ENCODE results near the gene USP54.
A peak's percentile ranks its signal among the peaks of the same experiment; 100 is the strongest.
"Not testable (repeated sequence)": the region's sequence is repeated elsewhere in the genome, so short reads cannot be mapped to it uniquely, and the experiment has no call there.

Gene USP54

DNA sequence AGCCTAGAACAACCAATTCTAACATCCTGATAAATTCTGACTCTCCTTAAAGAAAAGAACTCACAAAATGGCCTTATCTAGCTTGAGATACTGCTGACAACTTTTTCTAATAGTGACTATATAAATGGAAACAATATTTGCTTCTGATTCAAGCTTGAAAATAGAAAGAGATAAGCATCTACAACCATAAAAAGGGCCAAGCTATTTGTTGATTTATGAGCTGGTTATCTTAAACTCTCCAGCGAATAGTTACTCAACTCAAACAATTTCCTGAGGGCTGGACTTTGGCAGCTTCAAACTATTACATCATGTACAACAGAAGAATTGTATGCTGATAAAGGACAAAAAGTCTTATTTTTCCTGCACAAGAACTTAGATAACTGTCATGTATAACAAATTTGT, 4.6 kb downstream of the USP54 start:
- no peak for DNase-seq

DNA sequence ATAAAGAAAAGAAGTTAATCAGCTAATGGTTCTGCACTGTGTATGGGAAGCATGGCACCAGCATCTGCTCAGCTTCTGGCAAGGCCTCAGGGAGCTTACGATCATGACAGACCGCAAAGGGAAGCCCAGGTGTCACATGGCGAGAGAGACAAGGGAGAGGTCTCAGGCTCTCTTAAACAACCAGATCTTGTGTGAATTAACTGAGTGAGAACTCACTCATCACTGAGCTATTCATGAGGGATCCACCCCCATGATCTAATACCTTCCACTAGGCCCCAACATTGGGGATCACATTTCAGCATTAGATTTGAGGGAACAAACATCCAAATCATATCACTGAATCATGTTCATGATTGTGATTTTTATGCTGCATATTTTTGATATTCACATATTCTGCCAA, 5.8 kb downstream of the USP54 start:
- DNase-seq = no peak

DNA sequence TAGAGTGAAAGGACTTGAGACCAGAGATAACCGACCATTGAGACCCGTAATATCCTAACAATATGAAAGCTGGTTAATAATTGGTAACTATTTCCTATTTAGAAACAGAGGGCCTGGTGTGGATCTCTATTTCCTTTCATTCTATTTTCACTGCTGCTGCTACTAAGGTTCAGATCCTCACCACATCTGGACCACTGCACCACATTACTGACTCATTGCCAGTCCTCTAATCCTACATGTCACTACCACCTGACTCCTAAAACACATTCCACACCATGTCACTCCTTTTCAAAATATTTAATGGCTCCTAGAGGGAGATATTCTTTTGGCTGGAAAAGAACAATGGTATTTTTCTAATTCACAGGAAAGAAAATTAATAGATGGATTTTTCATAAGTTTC, 6.4 kb downstream of the USP54 start:
- no peak for DNase-seq

DNA sequence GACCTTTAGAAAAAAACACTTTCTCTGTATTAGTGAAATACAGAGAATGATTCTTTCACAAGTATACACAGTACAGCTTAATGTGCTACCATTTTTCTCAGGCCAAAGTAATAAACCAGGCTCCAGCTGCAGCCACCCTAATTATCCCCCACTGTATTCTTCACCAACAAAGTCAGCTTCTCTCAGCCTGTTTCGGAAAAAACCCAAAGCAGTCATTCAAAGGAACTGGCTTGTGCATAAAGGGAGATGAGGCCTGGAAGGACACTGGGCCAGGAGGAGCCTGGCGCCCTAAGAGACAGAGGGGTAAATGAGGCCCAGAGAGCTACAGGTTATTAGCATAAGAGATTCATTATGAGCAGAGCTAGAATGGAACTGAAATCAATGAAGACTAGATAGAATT, 9.2 kb downstream of the USP54 start:
- no peak for DNase-seq

DNA sequence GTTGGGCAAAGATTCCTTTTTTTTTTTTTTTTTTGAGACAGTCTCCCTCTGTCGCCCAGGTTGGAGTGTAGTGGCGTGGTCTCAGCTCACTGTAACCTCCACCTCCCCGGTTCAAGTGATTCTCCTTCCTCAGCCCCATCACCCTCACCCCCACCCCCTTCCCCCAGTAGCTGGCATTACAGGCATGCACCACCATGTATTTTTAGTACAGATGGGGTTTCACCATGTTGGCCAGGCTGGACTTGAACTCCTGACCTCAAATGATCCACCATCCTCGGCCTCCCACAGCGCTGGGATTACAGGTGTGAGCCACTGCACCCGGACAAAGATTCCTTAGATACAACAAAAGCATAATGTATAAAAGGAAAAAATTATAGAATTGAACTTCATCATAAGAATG, 12.2 kb downstream of the USP54 start:
- DNase-seq = not testable (repeated sequence)

DNA sequence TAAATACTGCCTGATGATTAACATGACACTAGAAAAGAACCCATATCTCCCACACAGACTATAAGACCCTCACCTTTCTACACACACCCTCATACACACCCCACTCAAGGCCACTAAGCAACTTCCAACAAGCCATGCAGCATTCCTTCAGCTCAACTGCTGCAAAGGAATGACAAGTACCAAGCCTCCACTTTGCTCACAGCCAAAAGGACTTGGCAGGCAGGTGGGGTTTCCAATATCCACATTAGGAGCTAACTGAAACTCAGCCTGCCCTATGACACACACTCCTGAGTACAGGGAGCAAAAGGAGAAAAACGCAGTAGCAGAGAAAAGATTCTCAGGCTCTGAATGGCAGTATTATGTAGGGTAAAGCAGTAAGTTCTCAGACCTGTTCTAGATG, 13.4 kb downstream of the USP54 start:
- DNase-seq = no peak

DNA sequence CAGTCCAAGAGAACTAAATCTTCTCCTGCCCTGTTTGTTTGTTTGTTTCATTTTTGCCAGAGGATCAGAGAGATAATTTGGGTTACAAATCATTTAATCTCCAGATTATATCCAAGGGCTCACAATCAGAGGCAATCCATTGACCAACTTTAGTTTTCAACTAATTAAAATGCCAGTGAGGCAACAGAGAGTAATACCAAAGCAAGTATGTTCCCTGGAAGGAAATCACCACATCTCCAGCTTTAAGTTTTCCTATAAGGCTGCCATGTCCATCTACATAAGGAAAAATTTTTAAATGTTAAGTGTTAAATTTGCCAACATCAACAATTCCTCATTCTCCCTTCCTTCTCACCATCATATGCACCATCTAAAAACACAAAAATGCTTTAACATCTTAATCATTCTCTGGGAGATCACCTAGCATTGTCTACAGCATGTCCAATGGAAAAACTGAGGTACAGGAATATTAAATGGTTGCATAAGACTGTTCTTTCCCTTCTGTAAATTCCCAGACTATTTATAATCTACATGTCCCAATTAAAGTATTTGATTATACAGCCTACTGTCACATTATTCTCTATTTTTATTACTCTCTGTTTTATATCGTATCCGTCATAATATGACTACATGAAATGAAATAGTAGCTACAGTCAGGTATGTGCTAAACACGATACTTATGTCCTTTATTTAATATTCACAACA, 14.1 kb downstream of the USP54 start:
- no peak for DNase-seq

DNA sequence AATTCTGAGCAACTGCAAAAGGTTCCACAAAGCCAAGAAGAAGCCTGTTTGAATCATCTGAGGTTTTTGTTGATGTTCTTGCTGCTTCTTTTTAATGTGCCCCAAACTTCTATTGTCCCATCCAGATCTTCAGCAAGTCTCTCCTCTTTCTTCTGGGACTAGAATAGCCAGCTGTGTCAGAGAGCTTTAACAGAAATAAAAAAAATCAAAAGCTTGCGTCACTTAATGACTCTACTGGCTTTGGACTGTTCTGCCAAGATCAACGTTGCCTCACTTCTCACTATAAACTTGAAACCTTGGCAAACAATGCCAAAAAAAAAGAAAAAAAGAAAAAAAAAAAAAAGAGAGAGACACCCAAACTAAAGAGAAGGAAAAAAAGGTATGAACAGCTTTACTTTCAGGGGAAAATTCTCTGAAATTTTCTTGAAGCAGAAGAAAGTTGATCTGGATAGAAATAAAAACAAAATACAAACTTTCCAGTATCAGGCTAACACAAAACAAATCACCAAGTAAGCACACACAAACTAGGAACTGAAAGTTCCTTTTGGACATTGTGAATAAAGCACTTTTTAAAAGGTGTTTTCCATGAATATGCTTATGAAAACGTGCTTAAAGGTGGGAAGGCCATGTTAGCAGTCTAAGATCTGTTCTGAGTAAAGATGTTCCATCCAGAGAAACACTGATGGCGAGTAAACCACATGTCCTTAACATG, 14.8 kb downstream of the USP54 start:
- no peak for DNase-seq

DNA sequence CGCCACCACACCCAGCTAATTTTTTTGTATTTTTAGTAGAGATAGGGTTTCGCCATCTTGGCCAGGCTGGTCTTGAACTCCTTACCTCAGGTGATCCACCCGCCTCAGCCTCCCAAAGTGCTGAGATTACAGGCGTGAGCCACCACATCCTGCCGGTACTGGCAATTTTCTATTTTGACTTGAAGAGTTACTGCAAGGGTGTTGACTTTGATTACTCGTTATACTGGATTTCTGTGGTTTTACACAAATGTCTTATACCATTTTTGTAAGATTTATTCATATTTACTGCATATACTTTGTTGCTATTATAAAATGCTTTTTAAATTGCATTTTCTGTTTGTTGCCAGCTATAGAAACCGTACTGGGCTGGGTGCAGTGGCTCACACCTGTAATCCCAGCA, 24.1 kb downstream of the USP54 start:
- not testable (repeated sequence) for DNase-seq

DNA sequence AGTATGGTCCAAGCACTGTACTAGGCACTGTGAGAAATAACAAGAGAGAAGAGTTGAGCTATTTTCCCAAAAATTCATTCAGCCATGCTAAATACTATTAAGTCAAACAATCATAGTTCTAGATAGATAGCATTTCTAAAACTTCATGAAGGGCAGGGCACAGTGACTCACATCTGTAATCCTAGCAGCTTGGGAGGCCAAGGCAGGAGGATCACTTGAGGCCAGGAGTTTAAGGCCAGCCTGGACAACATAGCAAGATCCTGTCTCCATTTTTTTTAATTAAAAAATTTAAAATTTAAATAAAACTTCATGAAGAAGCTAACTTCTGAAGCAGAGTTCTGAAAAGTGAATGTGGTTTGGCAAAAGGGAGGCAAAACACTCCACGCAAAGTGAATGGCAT, 29.9 kb downstream of the USP54 start:
- no peak for DNase-seq

DNA sequence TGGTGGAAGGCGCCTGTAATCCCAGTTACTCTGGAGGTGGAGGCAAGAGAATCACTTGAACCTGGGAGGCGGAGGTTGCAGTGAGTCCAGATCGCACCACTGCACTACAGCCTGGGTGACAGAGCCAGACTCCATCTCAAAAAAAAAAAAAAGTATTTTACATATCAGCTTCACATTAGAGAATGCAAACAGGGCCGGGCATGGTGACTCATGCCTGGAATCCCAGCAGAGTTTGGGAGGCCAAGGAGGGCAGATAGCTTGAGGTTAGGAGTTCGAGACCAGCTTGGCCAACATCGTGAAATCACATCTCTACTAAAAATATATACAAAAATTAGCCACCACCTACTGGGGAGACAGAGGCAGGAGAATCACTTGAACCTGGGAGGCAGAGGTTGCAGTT, 31.6 kb downstream of the USP54 start:
- no peak for DNase-seq

DNA sequence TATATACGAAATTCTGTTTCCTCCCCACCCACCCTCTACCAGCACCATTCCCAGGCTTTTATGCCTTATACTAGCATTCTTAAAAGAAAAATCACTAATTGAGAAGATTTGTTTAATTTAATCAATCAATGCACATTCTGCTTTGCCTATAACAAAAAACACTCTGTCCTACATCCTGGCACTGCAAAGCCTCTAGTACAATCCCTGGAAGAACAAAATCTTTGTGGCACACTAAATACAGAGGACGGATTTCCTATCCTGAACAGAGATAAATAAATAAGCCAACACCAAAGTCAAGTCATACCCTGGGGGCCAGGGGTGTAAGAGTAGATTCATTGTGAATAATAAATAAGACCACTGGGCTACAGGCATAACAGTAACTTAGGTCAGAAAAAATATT, 34.3 kb downstream of the USP54 start:
- no peak for DNase-seq

DNA sequence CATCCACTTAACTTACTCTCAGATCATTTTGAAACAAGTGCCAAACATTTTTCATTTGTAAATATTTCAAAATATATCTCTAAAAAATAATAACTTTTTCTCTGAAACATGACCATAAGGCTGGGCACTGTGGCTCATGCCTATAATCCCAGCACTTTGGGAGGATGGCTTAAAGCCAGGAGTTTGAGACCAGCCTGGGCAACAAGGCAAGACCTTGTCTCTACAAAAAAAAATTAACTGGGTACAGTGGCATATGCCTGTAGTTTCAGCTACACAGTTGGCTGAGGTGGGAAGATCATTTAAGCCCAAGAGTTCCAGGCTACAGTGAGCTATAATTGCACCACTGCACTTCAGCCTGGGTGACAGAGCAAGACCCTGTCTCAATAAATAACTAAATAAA, 36.4 kb downstream of the USP54 start:
- DNase-seq = no peak

DNA sequence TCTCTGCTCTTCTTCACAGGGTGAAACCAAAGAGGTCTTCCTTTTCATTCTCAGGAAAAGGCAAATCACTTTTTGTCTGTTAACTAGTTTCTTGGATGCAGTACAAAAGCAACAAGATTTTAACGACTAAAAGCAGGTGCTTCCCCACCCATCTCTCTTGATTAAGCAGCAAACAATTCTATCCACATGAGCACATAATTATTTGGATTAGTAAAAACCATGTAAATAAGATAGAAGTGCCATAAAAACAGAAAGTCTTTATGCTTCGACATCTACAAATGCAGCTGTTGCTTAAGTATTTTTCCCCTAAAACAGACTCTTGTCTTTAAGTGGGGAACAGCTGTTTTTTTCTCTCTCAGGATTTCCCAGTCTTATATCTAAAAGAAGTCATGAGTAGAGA, 37.4 kb downstream of the USP54 start:
- DNase-seq = no peak

DNA sequence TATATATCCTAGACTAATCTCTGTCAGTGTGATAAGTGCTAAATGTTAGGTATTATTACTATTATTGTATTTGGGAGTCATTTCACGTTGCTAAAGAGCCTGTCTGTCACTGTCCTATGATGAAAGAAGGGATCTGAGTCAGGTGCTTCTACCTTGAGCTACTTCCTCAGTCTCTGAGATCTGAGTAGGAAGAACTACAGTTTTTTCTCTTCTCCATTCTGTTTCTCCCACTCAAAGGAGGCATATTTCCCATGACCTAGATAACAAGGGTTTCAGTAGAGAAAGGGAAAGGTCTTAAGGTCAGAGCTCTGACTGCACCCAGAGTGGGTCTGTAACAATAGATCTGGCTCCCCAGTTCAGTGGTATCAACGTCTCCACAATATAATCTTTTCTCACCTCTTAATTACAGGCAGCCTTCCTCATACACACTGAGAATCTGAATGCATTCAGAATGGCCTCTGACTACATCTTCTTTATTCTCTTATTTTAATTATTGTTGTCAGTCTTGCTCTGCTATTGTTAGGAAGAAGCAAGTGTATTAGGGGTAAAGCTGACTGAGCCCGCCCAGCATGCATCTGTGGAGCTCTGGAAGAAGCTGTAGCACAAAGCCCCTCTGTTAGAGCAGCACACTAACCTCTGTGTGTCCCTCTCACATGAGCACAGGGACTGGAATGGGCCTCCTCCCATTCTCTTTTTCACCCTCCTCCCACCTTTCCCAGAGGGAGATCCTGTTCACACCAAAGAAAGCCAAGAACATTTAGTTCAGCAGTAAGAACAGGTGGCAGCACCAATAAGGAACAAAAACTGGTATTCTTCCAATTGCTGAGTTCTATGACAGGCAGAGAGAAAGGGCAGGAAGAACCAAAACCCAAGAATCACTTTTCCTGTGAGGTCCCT, 38.1 kb downstream of the USP54 start:
- DNase-seq = no peak

DNA sequence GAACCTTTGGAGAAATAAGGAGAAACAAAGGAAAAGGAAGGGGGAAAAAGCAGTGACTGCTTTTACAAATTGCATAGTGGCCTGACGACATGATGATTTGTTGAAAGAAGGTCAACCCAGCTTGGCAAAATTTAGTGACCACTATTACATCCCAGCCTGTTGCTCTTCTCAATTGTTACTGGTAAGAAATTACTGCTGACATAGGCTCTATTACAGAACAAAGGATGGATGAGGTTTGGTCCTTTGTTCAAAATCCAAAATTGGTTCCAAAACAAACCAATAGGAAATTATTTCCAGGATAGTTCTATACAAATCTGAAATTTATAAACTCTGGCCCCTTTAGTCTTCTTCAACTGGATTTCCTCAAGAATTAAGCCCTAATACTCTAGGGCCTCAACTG, 39.6 kb downstream of the USP54 start:
- no peak for DNase-seq

DNA sequence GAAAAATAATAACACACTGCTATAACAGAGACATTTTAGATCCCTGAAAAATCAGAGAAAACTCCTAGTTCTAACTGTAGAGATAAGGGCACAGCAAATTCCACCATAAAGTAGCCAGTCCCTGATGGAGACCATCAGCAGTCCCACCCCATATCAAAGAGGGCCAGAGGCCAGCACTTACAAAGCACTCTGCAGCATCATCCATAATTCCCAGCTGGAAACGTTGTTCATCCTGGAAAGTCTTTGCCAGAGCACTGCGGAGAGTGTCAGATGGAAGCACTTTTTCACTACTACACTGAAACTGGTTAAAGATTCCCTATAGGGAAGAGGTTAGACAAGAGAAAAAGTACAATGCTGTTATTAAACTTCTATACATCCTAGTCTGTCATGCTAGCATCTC, 45.8 kb downstream of the USP54 start:
- no peak for DNase-seq

DNA sequence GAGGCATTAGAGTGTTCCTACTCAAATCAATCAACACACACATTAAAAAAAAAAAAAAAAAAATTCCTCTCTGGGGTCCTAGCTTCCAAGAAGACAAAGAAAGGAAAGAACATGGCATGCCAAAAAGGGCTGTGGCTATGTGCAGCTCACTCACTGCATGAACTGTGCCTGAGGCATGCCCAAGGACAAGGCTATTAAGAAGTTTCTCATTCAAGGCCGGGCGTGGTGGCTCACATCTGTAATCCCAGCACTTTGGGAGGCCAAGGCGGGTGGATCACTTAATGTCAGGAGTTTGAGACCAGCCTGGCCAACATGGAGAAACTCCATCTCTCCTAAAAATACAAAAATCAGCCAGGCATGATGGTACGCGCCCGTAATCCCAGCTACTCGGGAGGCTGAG, 53.4 kb downstream of the USP54 start:
- no peak for DNase-seq

DNA sequence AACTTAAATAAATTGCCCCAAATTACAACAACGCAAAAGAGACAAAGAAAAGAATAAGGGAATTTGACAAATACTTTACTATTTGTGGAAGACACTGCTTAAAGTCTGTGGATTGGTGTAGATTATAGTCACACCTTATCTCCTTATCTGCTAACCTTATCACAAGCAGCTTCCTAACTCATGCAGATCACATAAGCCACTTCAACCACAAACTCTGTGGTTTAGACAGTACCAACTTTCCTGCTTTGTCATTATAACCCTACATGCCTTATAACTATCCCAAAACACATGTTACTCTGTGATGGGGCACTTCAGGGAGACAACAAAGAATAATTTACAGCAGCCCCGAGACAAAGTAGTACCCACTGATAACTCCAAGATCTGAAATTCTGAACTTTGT, 53.9 kb downstream of the USP54 start:
- no peak for DNase-seq

DNA sequence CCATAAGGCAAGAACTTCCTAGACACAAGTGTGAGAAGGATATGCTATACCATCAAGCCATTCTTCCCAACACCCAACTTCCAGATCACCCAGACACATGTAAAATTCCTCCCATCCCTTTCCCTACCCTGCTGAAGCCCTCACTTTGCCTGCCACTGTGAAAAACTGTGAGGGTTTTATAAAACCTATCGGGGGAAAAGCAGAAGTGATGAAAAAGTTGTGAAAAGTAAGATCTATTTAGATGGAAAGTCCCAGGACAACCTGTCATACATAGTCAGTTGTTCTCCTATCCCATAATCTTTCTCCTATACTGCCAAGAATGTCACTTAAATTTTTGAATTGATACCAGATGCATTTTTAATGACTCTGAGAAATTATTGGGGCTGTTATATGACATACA, 56.3 kb downstream of the USP54 start:
- DNase-seq = no peak

DNA sequence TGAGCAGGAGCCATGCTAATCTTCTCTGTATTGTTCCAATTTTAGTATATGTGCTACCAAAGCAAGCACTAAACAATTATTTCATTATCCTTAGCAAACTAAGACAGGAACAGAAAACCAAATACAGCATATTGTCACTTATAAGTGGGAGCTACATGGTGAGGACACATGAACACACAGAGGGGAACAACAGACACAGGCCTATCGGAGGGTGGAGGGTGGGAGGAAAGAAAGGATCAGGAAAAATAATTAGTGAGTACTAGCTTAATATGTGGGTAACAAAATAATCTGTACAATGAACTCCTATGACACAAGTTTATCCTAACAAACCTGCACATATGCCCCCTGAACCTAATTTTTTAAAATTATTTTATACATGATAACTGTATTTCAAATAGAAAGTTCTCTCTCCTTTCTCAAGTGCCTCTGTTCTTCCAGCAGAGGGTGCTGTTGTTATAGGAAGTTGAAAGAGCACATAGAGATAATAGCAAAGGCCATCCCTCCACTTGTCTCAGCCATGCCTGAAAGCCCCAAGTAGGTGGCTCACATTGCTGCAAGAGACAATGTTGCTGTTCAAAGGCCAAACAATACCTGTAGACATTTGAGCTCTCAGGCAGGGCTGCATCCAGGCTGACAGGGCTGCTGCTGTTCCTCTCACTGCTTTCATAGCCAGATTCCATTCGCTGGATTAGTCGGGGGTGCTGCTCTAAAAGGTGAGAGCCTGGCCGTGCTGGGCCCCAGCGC, 61.9 kb downstream of the USP54 start:
- peak; percentile 29 for DNase-seq

DNA sequence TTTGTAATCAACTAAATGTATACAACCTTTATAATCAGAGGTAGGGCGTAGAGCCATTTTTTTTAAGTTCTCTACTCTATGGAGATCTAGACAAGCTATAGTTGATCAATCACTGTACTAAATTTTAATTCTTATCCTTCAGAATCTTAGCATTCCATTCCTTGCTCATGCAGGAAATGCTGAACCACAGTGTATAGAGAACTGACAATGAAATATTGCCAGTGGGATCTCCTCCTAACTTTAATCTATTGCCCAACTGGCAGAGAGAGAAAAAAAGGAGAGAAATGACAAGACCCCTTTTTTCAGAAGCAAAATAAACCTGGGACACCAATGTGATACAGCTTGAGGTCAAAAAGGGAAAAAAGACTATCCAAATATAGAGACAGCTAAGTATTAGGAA, 68.9 kb downstream of the USP54 start:
- DNase-seq = no peak

DNA sequence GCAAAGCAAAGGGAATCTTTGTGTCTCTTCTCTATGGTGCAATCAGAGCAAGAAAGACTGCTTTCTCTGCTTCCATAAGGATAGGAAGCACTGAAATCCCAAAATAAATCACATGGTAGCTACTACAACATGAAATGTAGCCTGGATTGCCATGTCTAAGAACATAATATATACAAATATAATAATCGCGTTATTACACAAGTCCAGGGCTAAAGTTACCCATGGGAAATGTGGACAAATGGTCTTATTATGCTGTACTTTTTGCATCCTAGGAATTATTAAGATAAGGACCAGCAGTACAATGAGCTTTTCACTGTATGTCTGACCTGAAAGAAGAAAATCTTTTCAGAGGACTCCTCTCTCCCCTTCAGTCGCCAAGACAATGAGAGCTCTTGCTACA, 71.8 kb downstream of the USP54 start:
- no peak for DNase-seq

Measured in activated naive CD4-positive, alpha-beta T cell treated with anti-CD3 and anti-CD28 coated beads, Interleukin-2, amount 50 U/mL, for 16 hours (primary cell).